Fibroblast of the conjunctiva (primary cell): ENCODE data around the gene BCAS1.

ENCODE experiments used
- DNase-seq: peaks from one replicate; pipeline ENCODE4 v3.0.0-alpha.2; 2010; ENCODE audit warnings: low read depth

BCAS1 gene

GRCh38 chr20:54048481-54048880 is 21.9 kb downstream of the BCAS1 start:
- DNase-seq = no peak

- no peak for DNase-seq
Observed at GRCh38 chr20:54047720-54048119, 22.7 kb downstream of the BCAS1 start.

DNA sequence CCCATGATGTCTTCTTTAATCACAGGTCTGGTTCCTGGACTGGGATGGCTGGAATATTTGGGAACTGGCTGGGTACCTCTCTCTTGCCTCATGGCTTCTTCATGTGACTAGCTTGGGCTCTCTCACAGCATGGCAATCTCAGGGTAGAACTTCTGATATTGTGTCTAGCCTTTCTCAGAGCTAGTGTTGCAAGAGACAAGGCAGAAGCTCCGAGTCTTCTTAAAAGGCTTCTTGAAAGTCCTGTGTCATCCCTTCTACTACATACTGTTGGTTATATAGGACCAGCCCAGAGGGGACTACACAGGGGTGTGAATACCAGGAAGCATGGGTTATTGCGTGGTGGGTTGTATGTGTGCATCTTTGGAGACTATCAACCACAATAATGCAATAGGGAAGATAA is 23.3 kb downstream of the BCAS1 start:
- no peak for DNase-seq

DNA sequence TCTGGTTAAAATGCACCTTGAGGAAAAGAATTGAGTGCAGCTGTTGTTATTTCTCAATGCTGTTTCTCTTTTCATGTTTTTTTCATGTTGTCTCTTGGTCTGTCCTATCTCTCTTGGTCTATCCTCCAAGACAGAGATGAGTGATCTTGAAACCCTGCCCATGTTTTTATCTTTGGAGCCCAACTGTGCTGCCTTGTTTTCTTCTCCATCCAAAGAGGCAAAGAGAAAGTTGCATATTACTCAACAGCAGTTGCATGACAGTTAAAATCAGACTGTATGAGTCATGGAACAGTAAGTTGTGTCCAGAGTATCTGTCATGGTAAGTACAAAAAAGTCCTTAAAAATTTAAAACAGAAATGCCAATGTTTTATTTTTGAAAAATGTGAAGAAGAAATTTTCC is 26.2 kb downstream of the BCAS1 start:
- peak; percentile 62 for DNase-seq

- no peak for DNase-seq
Observed at GRCh38 chr20:54043076-54043967, 27.1 kb downstream of the BCAS1 start.

DNA sequence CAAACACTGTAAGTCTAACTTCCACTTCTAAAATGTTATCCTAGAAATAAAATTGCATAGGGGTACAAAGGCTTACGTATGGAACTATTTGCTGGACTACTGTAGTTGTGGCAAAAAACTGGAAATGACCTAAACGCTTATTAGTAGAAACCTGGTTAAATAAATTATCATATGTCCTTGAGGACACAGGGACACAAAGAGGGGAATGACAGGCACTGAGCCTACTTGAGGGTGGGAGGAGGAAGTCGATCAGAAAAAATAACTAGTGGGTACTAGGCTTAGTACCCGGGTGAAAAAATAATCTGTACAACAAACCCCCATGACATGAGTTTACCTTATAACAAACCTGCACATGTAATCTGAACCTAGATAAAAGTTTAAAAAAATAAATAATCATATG is 28.4 kb downstream of the BCAS1 start:
- DNase-seq = no peak

DNA sequence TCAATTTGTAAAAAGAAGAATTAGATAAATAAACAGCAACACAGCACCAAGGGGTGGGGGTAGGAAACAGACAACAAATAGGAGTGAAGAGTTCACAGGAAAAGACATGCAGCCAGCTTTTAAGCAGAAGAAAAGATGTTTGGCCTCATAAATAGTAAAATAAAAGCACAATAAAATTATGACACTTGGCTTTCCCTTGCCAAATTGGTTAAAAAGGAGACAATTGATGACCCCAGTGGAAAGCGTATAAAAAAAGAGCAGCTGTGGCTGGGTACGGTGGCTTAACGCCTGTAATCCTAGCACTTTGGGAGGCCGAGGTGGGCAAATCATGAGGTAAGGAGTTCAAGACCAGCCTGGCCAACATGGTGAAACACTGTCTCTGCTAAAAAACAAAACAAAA is 29.1 kb downstream of the BCAS1 start:
- DNase-seq = no peak

GRCh38 chr20:54040531-54040930 is 29.9 kb downstream of the BCAS1 start:
- no peak for DNase-seq

DNA sequence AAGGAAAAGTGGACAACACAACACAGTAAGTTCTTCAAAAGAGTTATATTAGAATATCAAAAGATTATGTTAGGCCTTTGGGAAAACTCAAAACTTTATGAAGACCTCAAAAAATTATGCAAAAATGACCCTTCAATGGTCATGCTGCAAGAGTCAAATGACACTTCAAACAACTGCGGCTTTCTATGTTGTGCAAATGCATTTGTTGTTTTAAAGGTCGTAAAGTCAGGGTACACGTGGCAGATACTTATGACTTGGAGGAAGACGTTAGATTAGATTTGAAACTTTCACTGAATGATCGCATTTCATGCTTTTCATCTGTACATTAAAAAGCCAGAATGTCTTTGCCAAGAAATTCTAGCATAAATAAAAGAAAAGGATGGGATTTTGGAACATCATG is 31.4 kb downstream of the BCAS1 start:
- DNase-seq = no peak

DNA sequence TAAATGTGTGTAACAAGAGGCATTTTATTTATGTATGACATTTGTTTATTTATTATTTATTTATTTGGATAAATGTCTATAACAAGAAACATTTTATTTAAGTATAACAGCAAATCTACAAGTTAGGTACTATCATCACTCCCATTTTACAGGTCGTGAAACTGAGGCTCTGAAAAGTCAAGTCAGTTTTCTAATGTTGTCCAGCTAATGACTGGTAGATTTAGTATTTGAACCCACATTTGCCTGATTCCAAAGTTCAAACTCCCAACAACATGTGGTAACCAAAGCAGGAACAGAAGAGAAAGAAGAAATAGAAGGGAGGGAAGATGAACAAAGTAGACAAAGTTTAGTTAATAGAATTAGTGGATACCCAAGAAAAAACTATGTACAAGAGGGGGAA is 32.9 kb downstream of the BCAS1 start:
- DNase-seq = no peak

- DNase-seq = no peak
Observed at GRCh38 chr20:54029643-54030042, 40.8 kb downstream of the BCAS1 start.

DNA sequence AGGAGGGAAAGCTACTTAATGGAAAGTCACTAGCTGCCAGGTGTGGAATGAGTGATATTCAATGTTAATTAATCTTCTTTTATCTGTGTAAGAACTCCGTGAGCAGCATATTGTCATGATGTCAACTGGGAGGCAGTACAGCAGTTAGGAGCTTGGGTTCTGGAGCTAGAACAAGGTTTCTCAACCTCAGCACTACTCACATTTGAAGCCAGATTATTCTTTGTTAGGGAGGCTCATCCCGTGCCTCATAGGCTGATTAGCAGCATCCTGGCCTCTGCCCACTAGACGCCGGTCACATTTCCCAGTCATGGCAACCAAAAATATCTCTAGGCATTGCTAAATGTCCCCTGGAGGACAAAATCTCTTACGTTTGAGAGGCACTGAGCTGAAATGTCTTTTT is 41.2 kb downstream of the BCAS1 start:
- no peak for DNase-seq

DNA sequence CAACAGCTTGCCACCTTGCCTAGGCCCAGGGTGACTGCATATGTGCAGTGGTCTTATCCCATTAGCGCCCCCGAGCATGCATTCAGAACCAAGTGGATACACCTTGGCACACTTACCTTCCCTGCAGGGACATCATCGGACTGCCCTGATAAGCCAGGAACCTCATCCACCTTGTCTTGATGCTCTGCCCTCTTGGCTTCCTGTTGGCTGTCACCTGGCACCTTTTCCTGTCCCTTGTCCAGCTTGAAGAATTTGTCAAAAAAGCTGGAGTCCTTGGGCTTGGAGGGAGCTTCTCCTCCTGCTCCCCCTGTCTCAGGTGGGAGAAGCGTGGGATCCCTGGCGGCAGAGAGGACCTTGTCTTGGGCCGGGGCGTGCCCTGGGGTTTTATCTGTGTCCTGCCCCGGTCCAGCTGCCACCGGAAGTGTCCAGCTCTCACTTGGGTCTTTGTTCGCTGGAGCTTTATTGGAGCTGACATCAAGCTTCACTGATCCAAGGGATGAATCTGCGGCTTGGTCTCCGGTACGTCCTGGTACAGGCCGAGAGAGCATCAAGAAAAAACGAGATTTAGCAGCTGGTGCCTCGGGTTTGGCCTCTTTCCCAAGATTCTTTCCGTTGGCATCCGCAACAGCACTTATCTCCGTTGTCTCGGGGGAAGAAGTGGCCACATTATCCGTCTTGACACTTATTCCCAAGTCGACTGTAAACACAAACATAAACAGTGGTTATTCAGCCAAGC is 42.0 kb downstream of the BCAS1 start:
- no peak for DNase-seq

GRCh38 chr20:54027704-54028103 is 42.7 kb downstream of the BCAS1 start:
- no peak for DNase-seq

DNA sequence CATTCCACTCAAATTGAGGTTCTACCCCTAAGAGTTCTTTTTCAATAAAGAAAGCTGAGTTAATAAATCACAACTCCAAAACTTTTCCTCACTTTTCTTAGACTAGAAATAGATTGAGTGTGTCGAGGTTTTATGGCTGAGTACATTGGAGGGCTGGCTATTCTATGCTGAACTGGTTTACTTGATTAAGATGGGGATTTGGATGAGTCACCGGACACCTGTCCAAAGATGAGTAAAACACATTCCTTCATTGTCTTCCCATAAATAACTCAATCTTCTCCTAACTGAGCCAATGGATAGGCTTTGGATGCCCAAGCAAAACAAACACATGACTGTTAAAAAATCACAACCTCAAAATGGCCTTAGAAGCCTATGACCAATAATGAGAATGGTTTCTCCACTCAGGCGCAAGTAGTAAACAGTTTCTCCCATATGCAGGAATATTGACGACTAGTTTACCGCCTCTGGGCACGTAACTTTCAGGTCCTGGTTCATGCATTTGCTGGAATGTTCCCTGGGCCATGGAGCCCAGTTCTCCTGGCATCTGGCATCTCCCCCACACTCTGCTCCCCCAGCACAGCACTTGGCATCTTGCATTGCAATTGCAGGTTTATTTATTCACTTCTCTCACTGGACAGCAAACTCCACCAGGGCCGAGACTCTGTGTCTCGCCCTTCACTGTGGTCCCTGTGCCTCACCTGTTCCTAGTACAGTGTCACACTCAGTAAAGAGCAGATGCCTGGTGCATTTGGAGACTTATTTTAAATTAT is 43.9 kb downstream of the BCAS1 start:
- no peak for DNase-seq

DNA sequence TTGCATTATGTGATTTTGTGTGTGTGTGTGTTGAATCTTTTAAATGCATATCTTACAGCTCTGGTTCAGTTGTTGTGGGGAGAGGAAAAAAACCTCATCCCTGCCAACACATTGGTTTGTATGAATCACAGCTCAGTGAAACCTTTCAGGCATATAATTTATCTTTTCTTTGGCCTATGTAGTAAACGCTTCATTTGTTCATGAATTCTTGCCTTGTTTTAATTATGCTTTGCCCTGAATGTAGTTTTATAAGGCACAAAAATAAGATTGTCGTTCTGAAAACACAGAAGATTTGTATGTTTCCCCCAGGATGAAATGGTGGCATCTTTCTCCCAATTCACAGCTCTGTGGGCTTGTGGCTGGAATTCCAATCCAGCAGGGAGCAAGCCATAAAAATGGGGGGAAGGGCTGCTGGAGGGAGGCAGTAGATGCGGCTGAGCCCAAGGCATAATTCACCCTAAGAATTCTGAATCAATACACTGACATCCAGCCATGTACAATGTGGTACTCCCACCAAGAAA is 45.1 kb downstream of the BCAS1 start:
- DNase-seq = no peak

- no peak for DNase-seq
Observed at GRCh38 chr20:54023406-54023805, 47.0 kb downstream of the BCAS1 start.

GRCh38 chr20:54021446-54022235 is 48.8 kb downstream of the BCAS1 start:
- DNase-seq = no peak

DNA sequence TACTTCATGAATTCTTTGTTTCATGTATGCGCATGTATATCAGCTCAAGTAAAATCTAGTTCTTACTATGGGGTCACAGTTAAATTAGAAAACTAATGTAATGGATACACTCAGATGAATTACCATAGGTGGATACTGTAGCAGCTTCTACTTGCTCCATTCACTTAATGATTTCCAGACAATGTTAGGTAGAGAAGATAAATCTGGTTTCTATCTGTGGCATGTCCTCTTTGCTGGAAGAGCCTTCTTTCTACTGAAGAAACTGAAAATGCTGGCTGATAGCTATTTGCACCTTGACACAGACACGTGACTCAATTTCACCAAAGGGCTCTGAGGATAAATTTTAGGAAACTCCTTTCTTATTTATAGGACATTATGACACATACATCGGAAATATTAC is 49.5 kb downstream of the BCAS1 start:
- DNase-seq = no peak

- DNase-seq = no peak
Observed at GRCh38 chr20:54020348-54020747, 50.0 kb downstream of the BCAS1 start.

DNA sequence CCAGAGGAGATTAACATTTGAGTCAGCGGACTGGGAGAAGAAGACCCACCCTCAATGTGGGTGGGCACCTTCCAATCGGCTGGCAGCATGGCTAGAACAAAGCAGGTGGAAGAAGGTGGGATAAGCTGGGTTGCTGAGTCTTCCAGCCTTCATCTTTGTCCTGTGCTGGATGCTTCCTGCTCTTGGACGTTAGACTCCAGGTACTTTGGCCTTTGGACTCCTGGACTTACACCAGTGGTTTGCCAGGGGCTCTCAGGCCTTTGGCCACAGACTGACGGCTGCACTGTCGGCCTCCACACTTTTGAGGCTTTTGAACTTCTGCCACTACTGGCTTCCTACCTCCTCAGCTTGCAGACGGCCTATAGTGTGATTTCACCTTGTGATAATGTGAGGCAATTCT is 50.8 kb downstream of the BCAS1 start:
- DNase-seq = no peak

GRCh38 chr20:54019127-54019526 is 51.3 kb downstream of the BCAS1 start:
- DNase-seq = no peak
